SK-N-MC (cell line): ENCODE data around the gene ASPHD2.

Experiments used
- EZH2 ChIP-seq: fragments of 200-600 bp; sonication (generic); IDR thresholded peaks from one replicate; pipeline ENCODE4 v1.6.1; 2017; ENCODE audit warnings: antibody characterized with exemption
- FOXP2 ChIP-seq: optimal IDR thresholded peaks from 2 replicates; pipeline ENCODE3; 2011; ENCODE audit warnings: mild to moderate bottlenecking, moderate library complexity; ENCODE audit not compliant: insufficient read depth; ENCODE audit errors: extremely low read length, control extremely low read depth
- POLR2AphosphoS5 ChIP-seq: IDR thresholded peaks from 2 replicates; pipeline ENCODE4 v1.6.1; 2012; ENCODE audit warnings: mild to moderate bottlenecking, low read depth, low read length, borderline replicate concordance

GRCh38 chr22:26453216-26453615 is 24.2 kb downstream of the ASPHD2 start:
- TF ChIP-seq EZH2 = no peak
- no peak for TF ChIP-seq POLR2AphosphoS5
- TF ChIP-seq FOXP2 = no peak
